NCI-H2107 treated with DMSO at 0.1 percent for 48 hours (cell line): ENCODE data around the gene NLRP9.
"Not testable (repeated sequence)": the region's sequence is repeated elsewhere in the genome, so short reads cannot be mapped to it uniquely, and the experiment has no call there.

Source experiments
- DNase-seq: peaks from one replicate; lab custom pipeline; 2025; ENCODE audit not compliant: unreplicated experiment; lab: John Stamatoyannopoulos, UW

Gene NLRP9

GRCh38 chr19:55738302-55738701 is at the start of gene NLRP9:
Gene NLRP9, minus strand, starts transcription at chr19:55738402. Its CDS starts 28 bp downstream, at chr19:55738374.
- no peak for DNase-seq

GRCh38 chr19:55781112-55781511 is 42.9 kb upstream of the NLRP9 start:
- no peak for DNase-seq

GRCh38 chr19:55778331-55778730 is 40.1 kb upstream of the NLRP9 start:
- no peak for DNase-seq

GRCh38 chr19:55777528-55777927 is 39.3 kb upstream of the NLRP9 start:
- no peak for DNase-seq

GRCh38 chr19:55769632-55770031 is 31.4 kb upstream of the NLRP9 start:
- not testable (repeated sequence) for DNase-seq

GRCh38 chr19:55768818-55769217 is 30.6 kb upstream of the NLRP9 start, which contains the start of gene RFPL4AL1:
Gene RFPL4AL1, plus strand, starts transcription at chr19:55769118. Its CDS starts 2,687 bp downstream, at chr19:55771805.
- DNase-seq, result not testable (repeated sequence)

- no peak for DNase-seq
Measured at GRCh38 chr19:55766466-55766865, 28.3 kb upstream of the NLRP9 start.

GRCh38 chr19:55758797-55759196 is 20.6 kb upstream of the NLRP9 start, which contains the start of gene RFPL4A:
Gene RFPL4A, plus strand, starts transcription at chr19:55759097. Its CDS starts 2,704 bp downstream, at chr19:55761801.
- DNase-seq, result not testable (repeated sequence)

GRCh38 chr19:55756808-55757207 is 18.6 kb upstream of the NLRP9 start:
- DNase-seq, result not testable (repeated sequence)

GRCh38 chr19:55753401-55753800 is 15.2 kb upstream of the NLRP9 start:
- DNase-seq, result no peak

GRCh38 chr19:55750715-55751114 is 12.5 kb upstream of the NLRP9 start:
- no peak for DNase-seq

- not testable (repeated sequence) for DNase-seq
Measured at GRCh38 chr19:55730378-55730777, 7.8 kb downstream of the NLRP9 start.

- DNase-seq, result no peak
Measured at GRCh38 chr19:55723491-55723890, 14.7 kb downstream of the NLRP9 start.

- DNase-seq, result no peak
Measured at GRCh38 chr19:55720801-55721200, 17.4 kb downstream of the NLRP9 start.

GRCh38 chr19:55720214-55720746 is 17.9 kb downstream of the NLRP9 start:
- no peak for DNase-seq

GRCh38 chr19:55717879-55718711 is 20.1 kb downstream of the NLRP9 start:
- DNase-seq, result not testable (repeated sequence)

GRCh38 chr19:55717251-55717650 is 21.0 kb downstream of the NLRP9 start:
- no peak for DNase-seq

GRCh38 chr19:55716531-55716930 is 21.7 kb downstream of the NLRP9 start:
- no peak for DNase-seq

GRCh38 chr19:55712804-55713631 is 25.2 kb downstream of the NLRP9 start:
- DNase-seq, result no peak

- DNase-seq, result no peak
Measured at GRCh38 chr19:55711719-55712118, 26.5 kb downstream of the NLRP9 start.

GRCh38 chr19:55705972-55706371 is 32.2 kb downstream of the NLRP9 start:
- DNase-seq, result no peak
